Testis (tissue), 2 donors: Measurements from ENCODE around the gene RASSF1.

Source experiments
- POLR2A ChIP-seq: fragments of 450-650 bp; IDR thresholded peaks from one replicate; pipeline ENCODE4 v1.6.1; 2017; ENCODE audit warnings: antibody characterized with exemption, mild to moderate bottlenecking, moderate library complexity
- TF ChIP-seq, protein P1 (sequence below), 3 experiments: fragments of 450-650 bp in 2 of 3; fragments of 200-600 bp in 1 of 3; sonication (generic) in 1 of 3; IDR thresholded peaks; one replicate each; pipeline ENCODE4 v1.5.1; 2016 to 2019; ENCODE audit warnings: antibody characterized with exemption in 3 of 3, mild to moderate bottlenecking in 2 of 3, moderate library complexity in 1 of 3

DNA sequence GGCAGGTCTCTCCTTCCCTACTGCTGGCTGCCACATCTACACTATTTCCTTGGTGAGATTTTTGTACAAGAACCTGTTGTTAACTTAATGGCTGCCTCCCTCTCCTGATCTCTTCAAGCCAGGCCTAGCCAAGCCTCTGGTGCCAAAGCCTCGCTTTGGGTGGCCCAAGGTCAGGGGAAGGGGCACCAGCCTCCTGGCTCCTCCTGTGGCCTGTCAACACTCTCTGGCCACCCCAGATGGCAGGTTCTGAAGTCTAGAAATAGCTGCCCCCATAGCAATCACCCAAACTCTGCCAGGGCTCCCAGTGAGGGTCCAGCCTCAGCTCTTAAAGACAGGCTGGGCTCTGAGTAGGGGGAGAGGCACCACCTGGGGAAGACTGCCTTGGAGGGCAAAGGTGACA lies 53.4 kb downstream of the RASSF1 start:
- TF ChIP-seq, protein P1, sequence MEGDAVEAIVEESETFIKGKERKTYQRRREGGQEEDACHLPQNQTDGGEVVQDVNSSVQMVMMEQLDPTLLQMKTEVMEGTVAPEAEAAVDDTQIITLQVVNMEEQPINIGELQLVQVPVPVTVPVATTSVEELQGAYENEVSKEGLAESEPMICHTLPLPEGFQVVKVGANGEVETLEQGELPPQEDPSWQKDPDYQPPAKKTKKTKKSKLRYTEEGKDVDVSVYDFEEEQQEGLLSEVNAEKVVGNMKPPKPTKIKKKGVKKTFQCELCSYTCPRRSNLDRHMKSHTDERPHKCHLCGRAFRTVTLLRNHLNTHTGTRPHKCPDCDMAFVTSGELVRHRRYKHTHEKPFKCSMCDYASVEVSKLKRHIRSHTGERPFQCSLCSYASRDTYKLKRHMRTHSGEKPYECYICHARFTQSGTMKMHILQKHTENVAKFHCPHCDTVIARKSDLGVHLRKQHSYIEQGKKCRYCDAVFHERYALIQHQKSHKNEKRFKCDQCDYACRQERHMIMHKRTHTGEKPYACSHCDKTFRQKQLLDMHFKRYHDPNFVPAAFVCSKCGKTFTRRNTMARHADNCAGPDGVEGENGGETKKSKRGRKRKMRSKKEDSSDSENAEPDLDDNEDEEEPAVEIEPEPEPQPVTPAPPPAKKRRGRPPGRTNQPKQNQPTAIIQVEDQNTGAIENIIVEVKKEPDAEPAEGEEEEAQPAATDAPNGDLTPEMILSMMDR (IDR thresholded peaks at IDR 0.05), result no peak
- no peak for TF ChIP-seq POLR2A
